GM18507 (cell line): ENCODE data around the gene LIFR.
"Not testable (repeated sequence)": the region's sequence is repeated elsewhere in the genome, so short reads cannot be mapped to it uniquely, and the experiment has no call there.

Source experiments
- DNase-seq: peaks from one replicate; pipeline ENCODE4 v3.0.0; 2011; ENCODE audit warnings: low read depth; ENCODE audit not compliant: insufficient read length; ENCODE audit errors: extremely low spot score
- FAIRE-seq: peaks from 2 replicates; lab custom pipeline; 2011; peaks lifted over from hg19 to GRCh38; lab: Jason Lieb, UNC

LIFR gene

GRCh38 chr5:38582293-38582974 is 26.0 kb upstream of the LIFR start:
- FAIRE-seq, result no peak

GRCh38 chr5:38581597-38581996 is 25.2 kb upstream of the LIFR start:
- no peak for FAIRE-seq
- no peak for DNase-seq

More at GRCh38 chr5:38582293-38582974, 26.0 kb upstream of the LIFR start:
- DNase-seq, result no peak

GRCh38 chr5:38579105-38579504 is 22.7 kb upstream of the LIFR start:
- no peak for FAIRE-seq

GRCh38 chr5:38576961-38577684 is 20.7 kb upstream of the LIFR start:
- no peak for DNase-seq
- no peak for FAIRE-seq

More at GRCh38 chr5:38579105-38579504, 22.7 kb upstream of the LIFR start:
- no peak for DNase-seq

GRCh38 chr5:38576442-38576841 is 20.0 kb upstream of the LIFR start:
- DNase-seq (no peak), FAIRE-seq (no peak)

- FAIRE-seq (no peak), DNase-seq (no peak)
These were observed 19.0 kb upstream of the LIFR start for GRCh38 chr5:38575476-38575875.

- DNase-seq, result no peak
- FAIRE-seq, result no peak
These were observed 17.6 kb upstream of the LIFR start for GRCh38 chr5:38574009-38574408.

- FAIRE-seq, result no peak
- DNase-seq, result no peak
These were observed 17.1 kb upstream of the LIFR start for GRCh38 chr5:38573521-38573920.

GRCh38 chr5:38569180-38569579 is 12.7 kb upstream of the LIFR start:
- no peak for DNase-seq
- FAIRE-seq, result no peak

- not testable (repeated sequence) for FAIRE-seq, DNase-seq
These were observed 10.9 kb upstream of the LIFR start for GRCh38 chr5:38567306-38567705.

GRCh38 chr5:38563624-38564023 is 7.2 kb upstream of the LIFR start:
- no peak for DNase-seq
- no peak for FAIRE-seq

GRCh38 chr5:38562444-38563210 is 6.2 kb upstream of the LIFR start:
- FAIRE-seq, result no peak
- no peak for DNase-seq

- DNase-seq, result no peak
- no peak for FAIRE-seq
These were observed 3.0 kb upstream of the LIFR start for GRCh38 chr5:38559428-38559827.

- no peak for FAIRE-seq
These were observed 1.3 kb upstream of the LIFR start for GRCh38 chr5:38557792-38558191.

GRCh38 chr5:38557308-38557710 is 863 bp upstream of the LIFR start:
- FAIRE-seq (no peak), DNase-seq (no peak)

More at GRCh38 chr5:38557792-38558191, 1.3 kb upstream of the LIFR start:
- DNase-seq, result no peak

- FAIRE-seq (no peak), DNase-seq (no peak)
These were observed 303 bp downstream of the LIFR start for GRCh38 chr5:38556088-38556598.

- DNase-seq (no peak), FAIRE-seq (no peak)
These were observed 925 bp downstream of the LIFR start for GRCh38 chr5:38555354-38556087.

- DNase-seq (no peak), FAIRE-seq (no peak)
These were observed 1.6 kb downstream of the LIFR start for GRCh38 chr5:38554861-38555260.

GRCh38 chr5:38554403-38554802 is 2.0 kb downstream of the LIFR start:
- DNase-seq (no peak), FAIRE-seq (no peak)
